ENCODE data around the gene HTRA1. TPM values are rescaled to one million over a fixed set of nuclear protein-coding genes. Genes with fewer than 3 reads are reported as not detected.
A peak's percentile ranks its signal among the peaks of the same experiment; 100 is the strongest.

HTRA1 gene
- total RNA-seq, 4 donors from 2014 or later: 14.2 to 23.2 (median 17.2) TPM

- intact Hi-C loops (cut with DNase I; ENCODE audit: low total_unique reads): no loop called here
- ATAC-seq: no peak
- in situ Hi-C loops (cut with MboI; ENCODE audit: low sequenced_read_pairs in 4 of 4): no loop called here
- Histone ChIP-seq H3K36me3 (no peaks in the 10 kb centered on the region), H3K27ac (no peak overlapping the region), H3K4me3 (no peak overlapping the region), H3K4me1 (no peaks in the 10 kb centered on the region), H3K27me3 (no peaks in the 10 kb centered on the region), H3K9me3 (no peaks in the 10 kb centered on the region)
- TF ChIP-seq POLR2A (IDR thresholded peaks at IDR 0.05): no peak
- no peak for TF ChIP-seq CTCF (IDR thresholded peaks at IDR 0.05 in 4 of 5, conservative IDR thresholded peaks at IDR 0.05 in 1 of 5)
- DNase-seq: no peak
Measured at GRCh38 chr10:122519144-122519543, 57.8 kb downstream of the HTRA1 start.

- H3K36me3 ChIP-seq: no peaks in the 10 kb centered on the region
- no peaks in the 10 kb centered on the region for H3K27me3 ChIP-seq
- no peak overlapping the region for H3K4me3 ChIP-seq
- in situ Hi-C loops (cut with MboI; ENCODE audit: low sequenced_read_pairs in 4 of 4) (no loop called here), intact Hi-C loops (cut with DNase I; ENCODE audit: low total_unique reads) (no loop called here)
- ATAC-seq: no peak
- no peaks in the 10 kb centered on the region for H3K4me1 ChIP-seq
- TF ChIP-seq CTCF (IDR thresholded peaks at IDR 0.05 in 4 of 5, conservative IDR thresholded peaks at IDR 0.05 in 1 of 5): no peak
- no peak for TF ChIP-seq POLR2A (IDR thresholded peaks at IDR 0.05)
- DNase-seq: no peak
- H3K27ac ChIP-seq: no peak overlapping the region
- no peaks in the 10 kb centered on the region for H3K9me3 ChIP-seq
Measured at GRCh38 chr10:122519873-122520272, 58.5 kb downstream of the HTRA1 start.

GRCh38 chr10:122521011-122521410 is 59.7 kb downstream of the HTRA1 start:
- H3K4me1 ChIP-seq: no peaks in the 10 kb centered on the region
- no peak for TF ChIP-seq CTCF (IDR thresholded peaks at IDR 0.05 in 4 of 5, conservative IDR thresholded peaks at IDR 0.05 in 1 of 5)
- no peak for TF ChIP-seq POLR2A (IDR thresholded peaks at IDR 0.05)
- no peaks in the 10 kb centered on the region for H3K36me3 ChIP-seq
- no peaks in the 10 kb centered on the region for H3K27me3 ChIP-seq
- DNase-seq: no peak
- intact Hi-C loops (cut with DNase I; ENCODE audit: low total_unique reads): no loop called here
- in situ Hi-C loops (cut with MboI; ENCODE audit: low sequenced_read_pairs in 4 of 4): no loop called here
- ATAC-seq: no peak
- no peaks in the 10 kb centered on the region for H3K9me3 ChIP-seq
- no peak overlapping the region for H3K4me3 ChIP-seq
- no peak overlapping the region for H3K27ac ChIP-seq

- no peak overlapping the region for H3K27ac ChIP-seq
- no peak for ATAC-seq
- no peaks in the 10 kb centered on the region for H3K36me3 ChIP-seq
- in situ Hi-C loops (cut with MboI; ENCODE audit: low sequenced_read_pairs in 4 of 4): no loop called here
- H3K4me1 ChIP-seq: peaks cover 0 to 5% of the 10 kb centered on the region in 2 donors
- no peak for DNase-seq
- H3K9me3 ChIP-seq: no peaks in the 10 kb centered on the region
- TF ChIP-seq CTCF (IDR thresholded peaks at IDR 0.05 in 4 of 5, conservative IDR thresholded peaks at IDR 0.05 in 1 of 5) (no peak), POLR2A (IDR thresholded peaks at IDR 0.05) (no peak)
- no peaks in the 10 kb centered on the region for H3K27me3 ChIP-seq
- H3K4me3 ChIP-seq: no peak overlapping the region
- intact Hi-C loops (cut with DNase I; ENCODE audit: low total_unique reads): no loop called here
Measured at GRCh38 chr10:122524811-122525210, 63.5 kb downstream of the HTRA1 start.

GRCh38 chr10:122525788-122526187 is 64.4 kb downstream of the HTRA1 start:
- Histone ChIP-seq H3K36me3 (no peaks in the 10 kb centered on the region), H3K27ac (no peak overlapping the region), H3K4me3 (no peak overlapping the region), H3K9me3 (no peaks in the 10 kb centered on the region), H3K27me3 (no peaks in the 10 kb centered on the region), H3K4me1 (peaks cover 0 to 7% of the 10 kb centered on the region in 2 donors)
- peak in 1 of 5 experiments; percentile 17 for TF ChIP-seq CTCF (IDR thresholded peaks at IDR 0.05 in 4 of 5, conservative IDR thresholded peaks at IDR 0.05 in 1 of 5)
- no peak for TF ChIP-seq POLR2A (IDR thresholded peaks at IDR 0.05)
- intact Hi-C loops (cut with DNase I; ENCODE audit: low total_unique reads) (no loop called here), in situ Hi-C loops (cut with MboI; ENCODE audit: low sequenced_read_pairs in 4 of 4) (no loop called here)
- DNase-seq (no peak), ATAC-seq (no peak)
